T-helper 17 cell (primary cell): ENCODE results near the gene GNA12. TPM values are rescaled to one million over a fixed set of nuclear protein-coding genes. Genes with fewer than 3 reads are reported as not detected.

Source experiments
- ATAC-seq: fragments of 150-1000 bp; cut with Tn5 transposase; 2 replicates; pipeline ENCODE4 v1.10.0; 2021; ENCODE audit warnings: mild to moderate bottlenecking, moderate library complexity
- DNase-seq, 3 donors: peaks; one replicate each; pipeline versions ENCODE4 v3.0.0 to v3.0.0-alpha.2; 2020 to 2021
- H3K9me3 ChIP-seq: one replicate; pipeline ENCODE4 v1.7.0; 2013; ENCODE audit warnings: low read length, mild to moderate bottlenecking; ENCODE audit not compliant: control insufficient read depth, poor library complexity, severe bottlenecking
- H3K27ac Mint-ChIP-seq: one replicate; pipeline ENCODE4 v1.8.0; 2022; ENCODE audit warnings: mild to moderate bottlenecking, moderate library complexity, mixed read lengths
- H3K27me3 Mint-ChIP-seq: one replicate; pipeline ENCODE4 v1.8.0; 2022; ENCODE audit warnings: mixed read lengths
- H3K36me3 Mint-ChIP-seq: one replicate; pipeline ENCODE4 v1.8.0; 2022; ENCODE audit warnings: low read depth, mixed read lengths
- H3K4me1 Mint-ChIP-seq: one replicate; pipeline ENCODE4 v1.8.0; 2022; ENCODE audit warnings: mild to moderate bottlenecking, mixed read lengths
- H3K4me3 Mint-ChIP-seq: one replicate; pipeline ENCODE4 v1.8.0; 2022; ENCODE audit warnings: mild to moderate bottlenecking, moderate library complexity, mixed read lengths
- total RNA-seq, 4 donors: library from RNA in 2 of 4; stranded (reverse) in 2 of 4; gene quantifications; one replicate each; pipeline ENCODE4 v1.2.3 and lab custom pipeline; 2022 to 2026

The GNA12 gene
- total RNA-seq, 2 donors from 2014 or later: 13.5 to 19.2 TPM

DNA sequence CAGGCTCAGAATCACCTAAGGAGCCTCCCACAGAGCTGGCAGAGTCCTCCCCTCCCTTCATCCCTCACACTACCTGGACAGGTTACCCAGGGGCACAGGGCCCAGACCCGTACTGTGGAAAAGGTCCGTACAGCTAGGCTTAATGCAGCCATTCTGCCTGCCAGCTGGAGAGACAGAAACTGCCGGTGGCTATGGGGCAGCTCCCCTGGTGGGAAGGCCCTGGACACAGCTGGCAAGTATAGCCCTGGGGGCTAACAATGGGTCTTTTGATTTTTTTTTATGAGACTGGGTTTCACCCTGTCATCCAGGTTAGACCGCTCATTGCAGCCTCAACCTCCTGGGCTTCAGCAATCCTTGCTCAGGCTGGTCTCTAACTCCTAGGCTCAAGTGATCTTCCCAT is 68.3 kb downstream of the GNA12 start:
- Mint-ChIP-seq H3K36me3 (peaks cover 6% of the 10 kb centered on the region), H3K4me3 (no peak overlapping the region), H3K27ac (no peak overlapping the region), H3K27me3 (no peaks in the 10 kb centered on the region), H3K4me1 (peaks cover 15% of the 10 kb centered on the region)
- no peaks in the 10 kb centered on the region for H3K9me3 ChIP-seq
- ATAC-seq (no peak), DNase-seq (no peak)

GRCh38 chr7:2775376-2775775 is 68.7 kb downstream of the GNA12 start:
- no peaks in the 10 kb centered on the region for H3K9me3 ChIP-seq
- ATAC-seq (no peak), DNase-seq (no peak)
- Mint-ChIP-seq H3K4me3 (no peak overlapping the region), H3K4me1 (peaks cover 16% of the 10 kb centered on the region), H3K36me3 (peaks cover 7% of the 10 kb centered on the region), H3K27ac (no peak overlapping the region), H3K27me3 (no peaks in the 10 kb centered on the region)

- H3K27ac Mint-ChIP-seq: no peak overlapping the region
These were observed 69.2 kb downstream of the GNA12 start for GRCh38 chr7:2774935-2775334.

DNA sequence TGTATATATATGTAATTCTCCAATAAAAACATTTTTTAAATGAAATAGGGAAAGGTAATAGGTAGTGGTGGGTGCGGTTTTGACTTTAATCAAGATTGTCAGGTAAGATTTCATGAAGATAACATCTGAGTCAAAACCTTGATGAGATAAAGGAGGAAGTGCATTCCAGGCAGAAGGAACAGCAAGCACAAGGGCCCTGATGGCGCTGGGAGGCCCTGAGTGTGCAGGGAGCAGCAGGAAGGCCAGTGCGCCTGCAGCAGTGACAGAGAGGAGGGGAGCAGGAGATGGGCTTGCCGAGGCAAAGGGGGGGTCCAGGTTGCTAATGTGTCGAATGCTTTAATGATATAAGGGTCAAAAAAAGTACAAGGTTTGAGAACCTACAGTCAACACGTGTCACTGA is 69.8 kb downstream of the GNA12 start:
- Mint-ChIP-seq H3K4me3 (no peak overlapping the region), H3K27ac (no peak overlapping the region), H3K4me1 (peaks cover 18% of the 10 kb centered on the region), H3K27me3 (no peaks in the 10 kb centered on the region), H3K36me3 (peaks cover 8% of the 10 kb centered on the region)
- DNase-seq (no peak), ATAC-seq (no peak)
- no peaks in the 10 kb centered on the region for H3K9me3 ChIP-seq

More at GRCh38 chr7:2774935-2775334, 69.2 kb downstream of the GNA12 start:
- H3K36me3 Mint-ChIP-seq: peaks cover 8% of the 10 kb centered on the region
- DNase-seq (no peak), ATAC-seq (no peak)
- no peaks in the 10 kb centered on the region for H3K9me3 ChIP-seq
- H3K4me1 Mint-ChIP-seq: peaks cover 18% of the 10 kb centered on the region
- H3K4me3 Mint-ChIP-seq: no peak overlapping the region
- no peaks in the 10 kb centered on the region for H3K27me3 Mint-ChIP-seq

DNA sequence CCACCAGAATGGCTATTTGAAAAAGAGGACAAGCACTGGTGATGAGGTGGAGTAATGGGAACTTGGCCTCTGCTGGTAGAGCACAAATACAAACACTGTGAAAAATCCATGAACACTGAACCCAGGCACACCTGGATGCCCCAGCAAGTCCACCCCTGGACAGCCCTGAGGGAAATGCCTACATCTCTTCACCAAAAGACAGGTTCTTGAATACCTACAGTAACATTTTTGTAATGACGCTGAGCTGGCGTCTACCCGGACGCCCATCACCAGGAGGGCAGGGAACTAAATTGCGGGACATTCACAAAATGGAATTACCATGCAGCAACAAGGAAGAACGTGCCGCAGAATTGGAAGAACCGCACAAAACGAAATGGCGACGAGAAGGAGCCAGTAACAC is 70.5 kb downstream of the GNA12 start:
- H3K4me3 Mint-ChIP-seq: no peak overlapping the region
- no peaks in the 10 kb centered on the region for H3K9me3 ChIP-seq
- ATAC-seq (no peak), DNase-seq (no peak)
- H3K27me3 Mint-ChIP-seq: no peaks in the 10 kb centered on the region
- peaks cover 18% of the 10 kb centered on the region for H3K4me1 Mint-ChIP-seq
- peaks cover 8% of the 10 kb centered on the region for H3K36me3 Mint-ChIP-seq
- H3K27ac Mint-ChIP-seq: peak overlapping the region; percentile 29

DNA sequence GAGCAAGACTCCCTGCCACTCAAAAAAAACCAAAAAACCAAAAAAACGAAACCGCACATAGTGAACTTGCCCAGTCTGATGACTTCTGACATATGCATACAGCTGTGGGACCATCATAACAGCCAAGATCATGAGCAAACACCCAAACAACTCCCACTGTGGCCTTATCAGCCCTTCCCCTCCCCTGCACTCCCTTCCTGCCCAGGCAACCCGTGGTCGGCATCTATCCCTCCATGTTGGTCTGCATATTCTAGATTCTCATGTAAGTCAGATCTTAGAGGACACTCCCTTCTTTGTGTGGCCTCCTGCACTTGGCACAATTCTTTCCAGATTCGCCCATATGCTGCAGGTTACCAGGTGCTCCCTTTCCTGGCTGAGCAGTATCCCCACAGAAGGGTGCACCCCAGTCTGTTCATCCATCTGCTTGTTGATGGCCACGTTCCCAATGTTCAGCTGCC is 72.8 kb downstream of the GNA12 start:
- no peak overlapping the region for H3K27ac Mint-ChIP-seq
- no peaks in the 10 kb centered on the region for H3K27me3 Mint-ChIP-seq
- no peak for DNase-seq
- H3K36me3 Mint-ChIP-seq: peaks cover 10% of the 10 kb centered on the region
- H3K4me3 Mint-ChIP-seq: no peak overlapping the region
- no peaks in the 10 kb centered on the region for H3K9me3 ChIP-seq
- no peak for ATAC-seq
- H3K4me1 Mint-ChIP-seq: peaks cover 18% of the 10 kb centered on the region

GRCh38 chr7:2764621-2765020 is 79.5 kb downstream of the GNA12 start:
- H3K27ac Mint-ChIP-seq: no peak overlapping the region
- no peaks in the 10 kb centered on the region for H3K9me3 ChIP-seq
- peaks cover 8% of the 10 kb centered on the region for H3K4me1 Mint-ChIP-seq
- DNase-seq: no peak
- H3K36me3 Mint-ChIP-seq: peaks cover 2% of the 10 kb centered on the region
- no peaks in the 10 kb centered on the region for H3K27me3 Mint-ChIP-seq
- no peak for ATAC-seq
- H3K4me3 Mint-ChIP-seq: no peak overlapping the region

DNA sequence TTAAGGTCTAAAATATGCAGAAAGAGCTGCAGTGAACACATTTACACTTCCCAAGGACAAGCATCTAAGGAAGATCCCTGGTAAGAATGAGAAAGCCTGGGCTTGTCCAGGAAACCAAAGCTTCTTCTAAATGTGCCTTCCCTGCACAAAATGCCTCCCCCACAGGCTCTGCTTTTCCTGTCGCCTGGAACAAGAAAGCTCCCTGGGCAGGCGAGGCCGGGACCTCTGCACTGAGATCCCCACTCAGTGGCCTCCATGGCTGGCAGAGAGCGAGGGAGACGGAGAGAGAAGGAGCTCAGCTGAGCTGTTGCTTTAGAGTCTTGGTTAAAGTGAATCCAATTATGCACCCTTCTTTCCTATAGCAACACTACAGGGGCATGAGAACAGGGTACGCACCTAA is 80.5 kb downstream of the GNA12 start:
- Mint-ChIP-seq H3K4me1 (peaks cover 15% of the 10 kb centered on the region), H3K27ac (no peak overlapping the region), H3K4me3 (no peak overlapping the region), H3K27me3 (no peaks in the 10 kb centered on the region), H3K36me3 (peaks cover 2% of the 10 kb centered on the region)
- H3K9me3 ChIP-seq: no peaks in the 10 kb centered on the region
- ATAC-seq (no peak), DNase-seq (no peak)

DNA sequence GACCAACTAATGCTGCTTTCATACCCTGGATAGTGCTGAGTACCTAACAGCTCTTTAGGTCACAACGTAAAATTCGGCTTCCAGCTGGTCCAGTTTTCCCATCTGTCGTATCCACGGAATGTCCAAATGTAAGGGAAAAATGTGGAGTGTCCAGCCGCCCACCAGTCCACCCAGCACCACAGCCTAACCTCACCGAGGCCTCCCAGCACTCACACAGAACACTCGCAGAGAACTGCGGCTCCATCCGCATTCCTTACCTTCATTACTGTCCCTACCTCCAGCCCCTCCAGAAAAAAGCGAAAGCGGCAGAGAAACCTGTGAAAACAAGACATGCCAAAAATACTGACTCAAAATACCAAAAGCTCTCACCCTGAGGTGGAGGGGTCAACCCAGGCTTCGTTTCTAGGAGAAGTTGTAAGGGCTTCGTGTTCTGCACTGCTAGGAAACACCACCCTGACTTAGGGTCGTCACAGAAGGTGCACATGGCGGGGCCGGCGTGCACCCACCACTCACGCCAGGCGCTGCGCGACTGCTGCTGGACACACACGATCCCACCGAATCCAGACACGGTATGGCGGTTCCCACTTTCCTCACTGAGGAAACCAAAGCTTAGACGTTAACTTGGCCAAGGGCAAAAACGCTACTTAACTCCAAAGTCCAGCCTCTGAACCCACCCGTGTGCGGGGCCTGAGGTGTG is 82.2 kb downstream of the GNA12 start:
- Mint-ChIP-seq H3K4me1 (peaks cover 28% of the 10 kb centered on the region), H3K27me3 (no peaks in the 10 kb centered on the region), H3K4me3 (no peak overlapping the region), H3K36me3 (no peaks in the 10 kb centered on the region), H3K27ac (peak overlapping the region; percentile 54)
- no peaks in the 10 kb centered on the region for H3K9me3 ChIP-seq
- DNase-seq (no peak), ATAC-seq (no peak)

DNA sequence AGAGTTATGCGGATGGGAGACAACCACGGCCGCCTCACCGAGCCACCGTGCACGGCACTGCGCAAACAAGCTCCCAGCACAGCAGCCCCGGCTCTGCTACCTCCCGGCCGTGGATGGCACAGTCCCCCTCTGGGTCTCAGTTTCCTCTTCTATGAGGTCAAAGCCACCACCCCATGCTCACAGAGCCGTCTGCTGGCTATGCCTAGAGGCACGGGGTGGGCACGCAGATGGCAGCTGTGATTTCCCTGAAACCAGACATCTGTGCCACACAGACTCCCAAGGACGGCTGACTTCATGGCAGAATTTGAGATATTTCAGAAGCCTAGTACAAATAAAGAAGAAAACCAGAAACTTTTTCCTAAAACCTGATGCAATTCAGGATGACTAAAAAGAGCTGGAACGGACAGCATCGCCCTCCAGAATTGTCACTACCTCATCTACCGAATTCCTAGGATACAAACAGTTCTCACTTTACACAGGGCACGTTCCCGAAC is 82.9 kb downstream of the GNA12 start:
- no peaks in the 10 kb centered on the region for H3K9me3 ChIP-seq
- Mint-ChIP-seq H3K27ac (peak overlapping the region; percentile 66), H3K4me1 (peaks cover 28% of the 10 kb centered on the region), H3K4me3 (no peak overlapping the region), H3K36me3 (peaks cover 2% of the 10 kb centered on the region), H3K27me3 (no peaks in the 10 kb centered on the region)
- ATAC-seq (no peak), DNase-seq (no peak)

DNA sequence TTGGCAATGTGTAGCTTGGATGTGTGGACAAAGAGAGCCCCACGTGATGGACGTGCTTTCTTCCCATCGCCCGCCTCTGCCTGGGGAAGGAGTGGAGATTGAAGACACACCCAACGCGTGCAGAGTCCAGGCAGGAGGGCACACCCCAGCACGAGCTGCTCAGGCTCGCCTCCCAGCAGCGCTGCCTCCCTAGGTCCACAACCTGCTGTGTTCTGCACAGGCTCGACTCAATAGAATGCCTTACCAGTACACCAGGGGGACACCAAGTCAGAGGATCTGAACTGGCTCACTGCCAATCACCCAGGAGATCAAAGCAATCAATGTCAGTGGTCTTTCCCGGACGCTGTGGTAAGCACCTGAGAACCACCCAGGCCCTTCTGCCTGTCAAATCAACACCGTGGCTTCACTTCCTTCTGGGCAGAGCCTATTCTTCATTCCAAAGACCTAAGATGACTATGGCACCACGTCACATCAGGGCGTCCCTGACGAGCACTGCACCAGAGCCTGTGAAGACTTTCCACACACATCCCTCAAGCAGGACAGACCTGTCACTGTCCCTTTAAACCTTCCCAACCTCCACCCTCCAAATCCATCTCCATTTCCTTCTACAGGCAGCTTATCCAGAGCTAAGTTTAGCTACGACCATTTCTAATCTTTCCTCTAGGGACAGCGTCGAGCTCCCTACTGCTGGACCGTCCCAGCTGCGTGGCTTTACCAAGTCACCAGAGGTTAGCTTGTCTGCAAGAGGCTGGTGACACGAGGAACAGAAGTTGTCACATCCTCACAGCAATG is 83.8 kb downstream of the GNA12 start:
- no peaks in the 10 kb centered on the region for H3K27me3 Mint-ChIP-seq
- H3K4me3 Mint-ChIP-seq: no peak overlapping the region
- DNase-seq: no peak
- peaks cover 2% of the 10 kb centered on the region for H3K36me3 Mint-ChIP-seq
- ATAC-seq: no peak
- H3K27ac Mint-ChIP-seq: peak overlapping the region; percentile 66
- peaks cover 28% of the 10 kb centered on the region for H3K4me1 Mint-ChIP-seq
- no peaks in the 10 kb centered on the region for H3K9me3 ChIP-seq

DNA sequence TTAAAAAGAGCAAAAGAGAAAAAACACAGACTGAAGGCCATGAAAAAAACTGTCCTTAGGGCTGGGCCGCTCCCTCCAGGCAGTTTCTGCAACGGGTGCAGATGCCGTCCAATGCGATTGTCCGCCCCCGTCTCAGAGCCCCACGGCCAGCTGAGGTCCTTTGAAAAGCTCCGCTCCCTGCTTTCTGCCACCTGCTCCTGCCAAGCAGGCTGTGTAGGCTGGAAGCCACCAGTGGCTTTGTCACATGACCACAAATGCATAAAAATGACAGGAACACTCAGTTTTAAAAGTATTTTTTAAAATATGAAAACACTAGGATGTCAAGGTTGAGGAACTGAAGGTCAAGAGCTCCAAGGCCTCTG is 84.4 kb downstream of the GNA12 start:
- H3K27ac Mint-ChIP-seq: peak overlapping the region; percentile 32
- ATAC-seq (no peak), DNase-seq (no peak)
- peaks cover 28% of the 10 kb centered on the region for H3K4me1 Mint-ChIP-seq
- no peak overlapping the region for H3K4me3 Mint-ChIP-seq
- H3K36me3 Mint-ChIP-seq: peaks cover 4% of the 10 kb centered on the region
- no peaks in the 10 kb centered on the region for H3K27me3 Mint-ChIP-seq
- H3K9me3 ChIP-seq: no peaks in the 10 kb centered on the region

- no peaks in the 10 kb centered on the region for H3K27me3 Mint-ChIP-seq
- H3K27ac Mint-ChIP-seq: peak overlapping the region; percentile 71
- ATAC-seq: no peak
- no peak for DNase-seq
- H3K4me3 Mint-ChIP-seq: peak overlapping the region; percentile 68
- peaks cover 28% of the 10 kb centered on the region for H3K4me1 Mint-ChIP-seq
- peaks cover 4% of the 10 kb centered on the region for H3K36me3 Mint-ChIP-seq
- no peaks in the 10 kb centered on the region for H3K9me3 ChIP-seq
These were observed 85.2 kb downstream of the GNA12 start for GRCh38 chr7:2758673-2759616.
